ENCODE measurements around the gene TEDC2. TPM values are rescaled to one million over a fixed set of nuclear protein-coding genes. Genes with fewer than 3 reads are reported as not detected.

TEDC2 gene
- total RNA-seq, 1 donor from 2014 or later = 32.2 TPM

- H3K27ac Mint-ChIP-seq = no peak overlapping the region
- no peaks in the 10 kb centered on the region for H3K9me3 Mint-ChIP-seq (ENCODE audit: low read depth)
- no peak for TF ChIP-seq CTCF (IDR thresholded peaks at IDR 0.05; ENCODE audit: unreplicated experiment)
- H3K4me1 Mint-ChIP-seq (ENCODE audit: low read depth) = no peaks in the 10 kb centered on the region
- no peak overlapping the region for H3K4me3 Mint-ChIP-seq (ENCODE audit: low read depth)
- no peaks in the 10 kb centered on the region for H3K36me3 Mint-ChIP-seq (ENCODE audit: insufficient read depth)
- H3K27me3 Mint-ChIP-seq = peaks cover 25% of the 10 kb centered on the region
- DNase-seq (ENCODE audit: low spot score, unreplicated experiment) = no peak
Observed at GRCh38 chr16:2424061-2425007, 35.6 kb upstream of the TEDC2 start.

GRCh38 chr16:2425008-2425518, 34.8 kb upstream of the TEDC2 start:
- Mint-ChIP-seq H3K4me1 (ENCODE audit: low read depth) (peaks cover 2% of the 10 kb centered on the region), H3K9me3 (ENCODE audit: low read depth) (no peaks in the 10 kb centered on the region), H3K36me3 (ENCODE audit: insufficient read depth) (no peaks in the 10 kb centered on the region), H3K27me3 (peaks cover 24% of the 10 kb centered on the region), H3K27ac (no peak overlapping the region), H3K4me3 (ENCODE audit: low read depth) (no peak overlapping the region)
- DNase-seq (ENCODE audit: low spot score, unreplicated experiment) = no peak
- no peak for TF ChIP-seq CTCF (IDR thresholded peaks at IDR 0.05; ENCODE audit: unreplicated experiment)

GRCh38 chr16:2425825-2426430, 34.0 kb upstream of the TEDC2 start:
- Mint-ChIP-seq H3K4me1 (ENCODE audit: low read depth) (peaks cover 11% of the 10 kb centered on the region), H3K9me3 (ENCODE audit: low read depth) (no peaks in the 10 kb centered on the region), H3K27ac (no peak overlapping the region), H3K27me3 (peaks cover 20% of the 10 kb centered on the region), H3K4me3 (ENCODE audit: low read depth) (no peak overlapping the region), H3K36me3 (ENCODE audit: insufficient read depth) (no peaks in the 10 kb centered on the region)
- TF ChIP-seq CTCF (IDR thresholded peaks at IDR 0.05; ENCODE audit: unreplicated experiment) = no peak
- DNase-seq (ENCODE audit: low spot score, unreplicated experiment) = no peak

GRCh38 chr16:2426941-2427361, 33.0 kb upstream of the TEDC2 start:
- DNase-seq (ENCODE audit: low spot score, unreplicated experiment) = no peak
- Mint-ChIP-seq H3K27me3 (peaks cover 17% of the 10 kb centered on the region), H3K27ac (no peak overlapping the region), H3K4me1 (ENCODE audit: low read depth) (peaks cover 11% of the 10 kb centered on the region), H3K9me3 (ENCODE audit: low read depth) (no peaks in the 10 kb centered on the region), H3K4me3 (ENCODE audit: low read depth) (no peak overlapping the region), H3K36me3 (ENCODE audit: insufficient read depth) (no peaks in the 10 kb centered on the region)
- no peak for TF ChIP-seq CTCF (IDR thresholded peaks at IDR 0.05; ENCODE audit: unreplicated experiment)

- H3K36me3 Mint-ChIP-seq (ENCODE audit: insufficient read depth) = no peaks in the 10 kb centered on the region
- no peaks in the 10 kb centered on the region for H3K9me3 Mint-ChIP-seq (ENCODE audit: low read depth)
- H3K27me3 Mint-ChIP-seq = peaks cover 17% of the 10 kb centered on the region
- H3K4me3 Mint-ChIP-seq (ENCODE audit: low read depth) = peak overlapping the region; percentile 49
- no peak overlapping the region for H3K27ac Mint-ChIP-seq
- H3K4me1 Mint-ChIP-seq (ENCODE audit: low read depth) = peaks cover 11% of the 10 kb centered on the region
- no peak for DNase-seq (ENCODE audit: low spot score, unreplicated experiment)
- no peak for TF ChIP-seq CTCF (IDR thresholded peaks at IDR 0.05; ENCODE audit: unreplicated experiment)
Observed at GRCh38 chr16:2427526-2427925, 32.4 kb upstream of the TEDC2 start.
